A673 (cell line): ENCODE measurements around the gene KMT2B. TPM values are rescaled to one million over a fixed set of nuclear protein-coding genes. Genes with fewer than 3 reads are reported as not detected.

Experiments used
- BruUV-seq: library from RNA; stranded (reverse); fragments of 400-500 nt; replicated peaks from 2 replicates; lab custom pipeline; 2021; lab: Mats Ljungman, UMichigan
- CTCF ChIA-PET: fragments of 300-600 bp; sonication (Branson Sonifier 250); formaldehyde crosslinking; loops from one replicate; lab custom pipeline; 2022; ENCODE audit warnings: antibody characterized with exemption; lab: Charles Lee
- POLR2A ChIA-PET: fragments of 300-600 bp; sonication (Branson Sonifier 250); formaldehyde crosslinking; loops from one replicate; lab custom pipeline; 2022; ENCODE audit warnings: antibody characterized with exemption; ENCODE audit not compliant: low non-redundant PET; lab: Charles Lee
- DNase-seq: peaks from one replicate; pipeline ENCODE4 v3.0.0-alpha.2; 2015; ENCODE audit warnings: low spot score
- H3K27ac ChIP-seq: fragments of 200-600 bp; sonication (generic); 2 replicates; pipeline ENCODE4 v1.5.1; 2016; ENCODE audit warnings: mixed run types, low read depth, mild to moderate bottlenecking, mixed read lengths, antibody characterized with exemption, low read length; ENCODE audit not compliant: poor library complexity, severe bottlenecking
- H3K27me3 ChIP-seq: fragments of 200-600 bp; sonication (generic); replicated peaks from 2 replicates; pipeline ENCODE4 v1.6.1; 2017; ENCODE audit warnings: mixed run types, low read depth, mild to moderate bottlenecking, mixed read lengths, antibody characterized with exemption, low read length; ENCODE audit not compliant: insufficient read depth, poor library complexity
- H3K36me3 ChIP-seq: fragments of 200-600 bp; sonication (generic); 2 replicates; pipeline ENCODE4 v1.6.1; 2016; ENCODE audit warnings: mixed run types, mild to moderate bottlenecking, mixed read lengths, antibody characterized with exemption, low read length; ENCODE audit not compliant: insufficient read depth, poor library complexity, severe bottlenecking
- H3K4me1 ChIP-seq: fragments of 200-600 bp; sonication (generic); 2 replicates; pipeline ENCODE4 v1.6.1; 2017; ENCODE audit warnings: mixed run types, mild to moderate bottlenecking, mixed read lengths, antibody characterized with exemption, low read length; ENCODE audit not compliant: insufficient read depth, poor library complexity, severe bottlenecking
- H3K4me3 ChIP-seq: fragments of 200-600 bp; sonication (generic); 2 replicates; pipeline ENCODE4 v1.5.1; 2016; ENCODE audit warnings: low read depth, mixed run types, mild to moderate bottlenecking, mixed read lengths, low read length; ENCODE audit not compliant: poor library complexity, severe bottlenecking
- H3K9me3 ChIP-seq: fragments of 200-600 bp; sonication (generic); 2 replicates; pipeline ENCODE4 v1.6.1; 2016; ENCODE audit warnings: mixed run types, low read depth, mild to moderate bottlenecking, mixed read lengths, antibody characterized with exemption, low read length; ENCODE audit not compliant: poor library complexity, severe bottlenecking
- EZH2 ChIP-seq: fragments of 200-600 bp; sonication (generic); IDR thresholded peaks from 2 replicates; pipeline ENCODE4 v1.6.1; 2017; ENCODE audit warnings: borderline replicate concordance, low read depth, mild to moderate bottlenecking, mixed read lengths, antibody characterized with exemption, low read length; ENCODE audit not compliant: poor library complexity, severe bottlenecking
- intact Hi-C: fragments of 100-400 bp; cut with micrococcal nuclease; formaldehyde crosslinking; loops from one replicate; pipeline ENCODE4 v1.10.0; 2022; ENCODE audit not compliant: unreplicated experiment
- total RNA-seq: library from RNA; stranded (reverse); gene quantifications from 2 replicates; pipeline ENCODE4 v1.2.3, GENCODE V29; 2021
- TF ChIP-seq, protein P1 (sequence below): fragments of 300-800, 200-600 bp; sonication (generic); conservative IDR thresholded peaks from 2 replicates; pipeline ENCODE4 v1.5.1; 2017; ENCODE audit warnings: low read depth, mild to moderate bottlenecking, antibody characterized with exemption, low read length, moderate library complexity, mixed read lengths

Gene KMT2B
- total RNA-seq, 1 experiment from 2014 or later: 49.1 TPM

GRCh38 chr19:35727956-35728706 is 10.3 kb downstream of the KMT2B start:
- Histone ChIP-seq H3K27me3 (no peaks in the 10 kb centered on the region), H3K27ac (no peak overlapping the region), H3K4me3 (no peak overlapping the region), H3K9me3 (no peaks in the 10 kb centered on the region), H3K4me1 (no peaks in the 10 kb centered on the region), H3K36me3 (peaks cover 96% of the 10 kb centered on the region)
- intact Hi-C loops: no loop called here
- POLR2A ChIA-PET: interaction anchor here (0.6 kb wide), 1 partner anchor 70 kb away, joined by 3 read pairs; no protein-coding TSS in a partner anchor
- CTCF ChIA-PET: no interaction called here
- no peak for TF ChIP-seq EZH2
- TF ChIP-seq, protein P1, sequence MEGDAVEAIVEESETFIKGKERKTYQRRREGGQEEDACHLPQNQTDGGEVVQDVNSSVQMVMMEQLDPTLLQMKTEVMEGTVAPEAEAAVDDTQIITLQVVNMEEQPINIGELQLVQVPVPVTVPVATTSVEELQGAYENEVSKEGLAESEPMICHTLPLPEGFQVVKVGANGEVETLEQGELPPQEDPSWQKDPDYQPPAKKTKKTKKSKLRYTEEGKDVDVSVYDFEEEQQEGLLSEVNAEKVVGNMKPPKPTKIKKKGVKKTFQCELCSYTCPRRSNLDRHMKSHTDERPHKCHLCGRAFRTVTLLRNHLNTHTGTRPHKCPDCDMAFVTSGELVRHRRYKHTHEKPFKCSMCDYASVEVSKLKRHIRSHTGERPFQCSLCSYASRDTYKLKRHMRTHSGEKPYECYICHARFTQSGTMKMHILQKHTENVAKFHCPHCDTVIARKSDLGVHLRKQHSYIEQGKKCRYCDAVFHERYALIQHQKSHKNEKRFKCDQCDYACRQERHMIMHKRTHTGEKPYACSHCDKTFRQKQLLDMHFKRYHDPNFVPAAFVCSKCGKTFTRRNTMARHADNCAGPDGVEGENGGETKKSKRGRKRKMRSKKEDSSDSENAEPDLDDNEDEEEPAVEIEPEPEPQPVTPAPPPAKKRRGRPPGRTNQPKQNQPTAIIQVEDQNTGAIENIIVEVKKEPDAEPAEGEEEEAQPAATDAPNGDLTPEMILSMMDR: no peak
- no TSS peak for BruUV-seq
- DNase-seq: no peak

DNA sequence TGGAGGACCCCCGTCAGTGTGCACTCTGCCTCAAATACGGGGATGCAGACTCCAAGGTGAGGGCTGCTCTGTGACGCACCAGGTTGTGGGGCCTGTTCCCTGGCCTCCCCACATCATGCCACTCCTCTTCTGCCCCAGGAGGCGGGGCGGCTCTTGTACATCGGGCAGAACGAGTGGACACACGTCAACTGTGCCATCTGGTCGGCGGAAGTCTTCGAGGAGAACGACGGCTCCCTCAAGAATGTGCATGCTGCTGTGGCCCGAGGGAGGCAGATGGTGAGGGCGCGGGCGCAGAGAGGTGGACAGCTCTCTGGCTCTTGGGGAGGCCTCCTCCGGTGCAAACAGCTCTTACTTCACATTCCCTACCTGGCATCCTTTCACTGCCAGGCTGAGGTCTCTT is 11.2 kb downstream of the KMT2B start:
- Histone ChIP-seq H3K4me3 (no peak overlapping the region), H3K4me1 (no peaks in the 10 kb centered on the region), H3K27me3 (no peaks in the 10 kb centered on the region), H3K9me3 (no peaks in the 10 kb centered on the region), H3K36me3 (peaks cover 96% of the 10 kb centered on the region), H3K27ac (no peak overlapping the region)
- TF ChIP-seq, protein P1: no peak
- TF ChIP-seq EZH2: no peak
- intact Hi-C loops: no loop called here
- no peak for DNase-seq
- BruUV-seq: no TSS peak
- ChIA-PET POLR2A (no interaction called here), CTCF (interaction anchor here (0.5 kb wide), 1 partner anchor 215 kb away, joined by 3 read pairs; no protein-coding TSS in a partner anchor)

DNA sequence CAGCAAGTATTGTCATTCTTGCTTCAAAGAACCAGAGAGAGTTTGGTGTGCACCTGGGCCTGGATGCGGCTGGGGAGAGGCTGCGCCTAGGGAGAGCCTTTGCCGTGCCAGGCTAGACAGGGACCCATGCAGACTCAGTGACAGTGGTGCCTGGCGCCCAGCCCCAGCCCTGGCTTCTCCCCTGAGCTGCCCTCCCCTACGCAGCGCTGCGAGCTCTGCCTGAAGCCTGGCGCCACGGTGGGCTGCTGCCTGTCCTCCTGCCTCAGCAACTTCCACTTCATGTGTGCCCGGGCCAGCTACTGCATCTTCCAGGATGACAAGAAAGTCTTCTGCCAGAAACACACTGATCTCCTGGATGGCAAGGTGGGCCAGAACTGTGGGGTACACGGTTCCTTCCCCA is 12.0 kb downstream of the KMT2B start:
- intact Hi-C loops: no loop called here
- no peak for DNase-seq
- ChIA-PET POLR2A (no interaction called here), CTCF (interaction anchor here (0.5 kb wide), 1 partner anchor 214 kb away, joined by 3 read pairs; no protein-coding TSS in a partner anchor)
- H3K36me3 ChIP-seq: peaks cover 96% of the 10 kb centered on the region
- no TSS peak for BruUV-seq
- TF ChIP-seq EZH2: no peak
- TF ChIP-seq, protein P1: no peak
- H3K27ac ChIP-seq: no peak overlapping the region
- no peaks in the 10 kb centered on the region for H3K9me3 ChIP-seq
- H3K4me3 ChIP-seq: no peak overlapping the region
- H3K27me3 ChIP-seq: no peaks in the 10 kb centered on the region
- no peaks in the 10 kb centered on the region for H3K4me1 ChIP-seq
